ENCODE measurements around the gene SLC25A13. TPM values are rescaled to one million over a fixed set of nuclear protein-coding genes. Genes with fewer than 3 reads are reported as not detected.

Gene SLC25A13
- total and polyA plus RNA-seq, 2 of the 13 experiments (the other 11 are each of a cell fraction or from before 2014, with no cell fraction given) = 36.2 to 84.9 TPM

- WGBS (ENCODE audit: low lambda C conversion rate) = 93% methylated on average over 3 of the region's 3 CpGs
- in situ Hi-C loops (cut with HindIII; ENCODE audit: extremely low pct_ligation_motif_present, low pct_unique_long_range_greater_than_20kb) (no loop called here), intact Hi-C loops (cut with micrococcal nuclease; ENCODE audit: unreplicated experiment) (no loop called here)
- Histone ChIP-seq H3K27me3 (ENCODE audit: control insufficient read depth in 1 of 2, insufficient read depth in 2 of 2, low read length in 2 of 2) (no peaks in the 10 kb centered on the region), H3K79me2 (ENCODE audit: insufficient read depth, low read length) (peaks cover 64% of the 10 kb centered on the region), H3K4me1 (ENCODE audit: insufficient read depth, low read length) (peaks cover 27% of the 10 kb centered on the region), H3K9me3 (ENCODE audit: low read length) (no peaks in the 10 kb centered on the region), H4K20me1 (ENCODE audit: insufficient read depth, low read length) (no peaks in the 10 kb centered on the region; the same call in 1 of the 2 replicates), H3K9ac (ENCODE audit: insufficient read depth, low read depth, low read length) (no peak overlapping the region), H3K4me2 (ENCODE audit: low read depth, low read length) (no peak overlapping the region), H3K4me3 (replicated peaks in 1 of 3; ENCODE audit: insufficient read depth in 1 of 3, low read depth in 2 of 3, low read length in 3 of 3) (no peak overlapping the region), H2AFZ (ENCODE audit: low read length) (no peak overlapping the region), H3K36me3 (replicated peaks in 1 of 2; ENCODE audit: control insufficient read depth in 1 of 2, insufficient read depth in 2 of 2, low read length in 2 of 2) (peaks cover 0 to 13% of the 10 kb centered on the region in 2 experiments; a peak in 1 of 5 replicates), H3K27ac (ENCODE audit: extremely low read length, insufficient read depth, low read length) (no peak overlapping the region)
- POLR2A ChIA-PET = no interaction called here
- FAIRE-seq = no peak
- CTCF ChIA-PET (ENCODE audit: low intra/inter-chr PET ratio, low total read pairs) = no interaction called here
- no peak for DNase-seq (ENCODE audit: low spot score)
- BruUV-seq (replicated peaks) = no TSS peak
- TF ChIP-seq ZNF367 (CRISPR knock-in tag; IDR thresholded peaks at IDR 0.05; ENCODE audit: borderline replicate concordance) (no peak), ZNF33B (CRISPR knock-in tag; IDR thresholded peaks at IDR 0.05) (no peak), TEAD2 (CRISPR knock-in tag; IDR thresholded peaks at IDR 0.05) (no peak), FOXC1 (CRISPR knock-in tag; IDR thresholded peaks at IDR 0.05; ENCODE audit: borderline replicate concordance) (no peak)
- TF ChIP-seq, protein P1, sequence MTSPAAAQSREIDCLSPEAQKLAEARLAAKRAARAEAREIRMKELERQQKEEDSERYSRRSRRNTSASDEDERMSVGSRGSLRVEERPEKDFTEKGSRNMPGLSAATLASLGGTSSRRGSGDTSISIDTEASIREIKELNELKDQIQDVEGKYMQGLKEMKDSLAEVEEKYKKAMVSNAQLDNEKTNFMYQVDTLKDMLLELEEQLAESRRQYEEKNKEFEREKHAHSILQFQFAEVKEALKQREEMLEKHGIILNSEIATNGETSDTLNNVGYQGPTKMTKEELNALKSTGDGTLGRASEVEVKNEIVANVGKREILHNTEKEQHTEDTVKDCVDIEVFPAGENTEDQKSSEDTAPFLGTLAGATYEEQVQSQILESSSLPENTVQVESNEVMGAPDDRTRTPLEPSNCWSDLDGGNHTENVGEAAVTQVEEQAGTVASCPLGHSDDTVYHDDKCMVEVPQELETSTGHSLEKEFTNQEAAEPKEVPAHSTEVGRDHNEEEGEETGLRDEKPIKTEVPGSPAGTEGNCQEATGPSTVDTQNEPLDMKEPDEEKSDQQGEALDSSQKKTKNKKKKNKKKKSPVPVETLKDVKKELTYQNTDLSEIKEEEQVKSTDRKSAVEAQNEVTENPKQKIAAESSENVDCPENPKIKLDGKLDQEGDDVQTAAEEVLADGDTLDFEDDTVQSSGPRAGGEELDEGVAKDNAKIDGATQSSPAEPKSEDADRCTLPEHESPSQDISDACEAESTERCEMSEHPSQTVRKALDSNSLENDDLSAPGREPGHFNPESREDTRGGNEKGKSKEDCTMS (CRISPR knock-in tag; conservative IDR thresholded peaks at IDR 0.05) = no peak
- ATAC-seq = no peak
Observed at GRCh38 chr7:96246919-96247318, 75.0 kb downstream of the SLC25A13 start.

DNA sequence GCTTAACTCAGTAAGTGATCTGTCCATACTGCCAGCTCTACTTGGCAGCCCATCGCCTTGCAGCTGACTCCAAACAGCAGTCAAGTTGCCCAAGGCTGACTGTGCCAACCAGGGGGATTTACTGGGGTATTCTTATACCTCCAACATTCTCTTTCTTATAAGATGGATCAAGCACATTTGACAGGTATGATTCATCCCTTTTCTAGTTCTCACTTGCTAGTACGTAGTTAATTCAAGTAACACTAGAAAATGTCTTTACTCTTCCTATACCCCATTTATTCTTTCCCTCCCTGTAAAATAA, 77.0 kb downstream of the SLC25A13 start:
- peaks cover 23% of the 10 kb centered on the region for H3K4me1 ChIP-seq (ENCODE audit: insufficient read depth, low read length)
- no peak overlapping the region for H3K4me3 ChIP-seq (replicated peaks in 1 of 3; ENCODE audit: insufficient read depth in 1 of 3, low read depth in 2 of 3, low read length in 3 of 3)
- no peak overlapping the region for H2AFZ ChIP-seq (ENCODE audit: low read length)
- H3K79me2 ChIP-seq (ENCODE audit: insufficient read depth, low read length) = peaks cover 51% of the 10 kb centered on the region
- H3K9me3 ChIP-seq (ENCODE audit: low read length) = no peaks in the 10 kb centered on the region
- no peak overlapping the region for H3K9ac ChIP-seq (ENCODE audit: insufficient read depth, low read depth, low read length)
- no peaks in the 10 kb centered on the region; the same call in 1 of the 2 replicates for H4K20me1 ChIP-seq (ENCODE audit: insufficient read depth, low read length)
- CTCF ChIA-PET (ENCODE audit: low intra/inter-chr PET ratio, low total read pairs) = no interaction called here
- DNase-seq (ENCODE audit: low spot score) (no peak), ATAC-seq (no peak), FAIRE-seq (no peak)
- in situ Hi-C loops (cut with HindIII; ENCODE audit: extremely low pct_ligation_motif_present, low pct_unique_long_range_greater_than_20kb) = no loop called here
- no peak overlapping the region for H3K4me2 ChIP-seq (ENCODE audit: low read depth, low read length)
- no peak overlapping the region for H3K27ac ChIP-seq (ENCODE audit: extremely low read length, insufficient read depth, low read length)
- H3K27me3 ChIP-seq (ENCODE audit: control insufficient read depth in 1 of 2, insufficient read depth in 2 of 2, low read length in 2 of 2) = no peaks in the 10 kb centered on the region
- POLR2A ChIA-PET = no interaction called here
- 92% methylated on average over 2 of the region's 2 CpGs for WGBS (ENCODE audit: low lambda C conversion rate)
- TF ChIP-seq ZNF691 (CRISPR knock-in tag; IDR thresholded peaks at IDR 0.05; ENCODE audit: borderline replicate concordance, low read depth) = no peak
- intact Hi-C loops (cut with micrococcal nuclease; ENCODE audit: unreplicated experiment) = no loop called here
- BruUV-seq (replicated peaks) = no TSS peak
- H3K36me3 ChIP-seq (replicated peaks in 1 of 2; ENCODE audit: control insufficient read depth in 1 of 2, insufficient read depth in 2 of 2, low read length in 2 of 2) = peaks cover 3 to 4% of the 10 kb centered on the region in 2 experiments; a peak in 2 of 5 replicates
